HEK293T (cell line): ENCODE measurements around the gene FERMT2.

ENCODE experiments used
- CTCF ChIA-PET: fragments of 350-600 bp; formaldehyde crosslinking; extraction: SDS; loops from one replicate; lab custom pipeline; 2021; ENCODE audit warnings: antibody characterized with exemption, inconsistent platforms; lab: Yijun Ruan, JAX
- POLR2A ChIA-PET: fragments of 350-600 bp; formaldehyde crosslinking; extraction: SDS; loops from one replicate; lab custom pipeline; 2020; ENCODE audit warnings: antibody characterized with exemption, inconsistent platforms; lab: Yijun Ruan, JAX
- DNase-seq: peaks from one replicate; pipeline ENCODE4 v3.0.0; 2012; ENCODE audit warnings: mixed read lengths; ENCODE audit errors: extremely low spot score
- ARNT ChIP-seq: fragments of 450-650 bp; IDR thresholded peaks from 2 replicates; pipeline ENCODE4 v1.6.1; 2017; ENCODE audit warnings: mild to moderate bottlenecking
- BHLHE40 ChIP-seq: fragments of 450-650 bp; IDR thresholded peaks from 2 replicates; pipeline ENCODE4 v1.6.1; 2016; ENCODE audit warnings: mild to moderate bottlenecking, moderate library complexity, borderline replicate concordance
- CTBP1 ChIP-seq: fragments of 450-650 bp; IDR thresholded peaks from 2 replicates; pipeline ENCODE4 v1.6.1; 2016; ENCODE audit warnings: borderline replicate concordance
- ELF4 ChIP-seq: fragments of 450-650 bp; IDR thresholded peaks from 2 replicates; pipeline ENCODE4 v1.6.1; 2017; ENCODE audit warnings: antibody characterized with exemption
- FOXA1 ChIP-seq: fragments of 450-650 bp; IDR thresholded peaks from 2 replicates; pipeline ENCODE4 v1.6.1; 2016; ENCODE audit warnings: mild to moderate bottlenecking
- FOXK2 ChIP-seq: fragments of 450-650 bp; IDR thresholded peaks from 2 replicates; pipeline ENCODE4 v1.6.1; 2016; ENCODE audit warnings: mild to moderate bottlenecking
- FOXM1 ChIP-seq: fragments of 450-650 bp; IDR thresholded peaks from 2 replicates; pipeline ENCODE4 v1.6.1; 2017; ENCODE audit warnings: mild to moderate bottlenecking, borderline replicate concordance
- HDGF ChIP-seq: fragments of 450-650 bp; IDR thresholded peaks from 2 replicates; pipeline ENCODE4 v1.6.1; 2017; ENCODE audit warnings: antibody characterized with exemption, borderline replicate concordance
- L3MBTL2 ChIP-seq: fragments of 450-650 bp; conservative IDR thresholded peaks from 2 replicates; pipeline ENCODE4 v1.6.1; 2016; ENCODE audit warnings: mild to moderate bottlenecking
- LEF1 ChIP-seq: fragments of 450-650 bp; IDR thresholded peaks from 2 replicates; pipeline ENCODE4 v1.6.1; 2017; ENCODE audit warnings: mild to moderate bottlenecking, borderline replicate concordance
- NFRKB ChIP-seq: fragments of 450-650 bp; IDR thresholded peaks from 2 replicates; pipeline ENCODE4 v1.6.1; 2016; ENCODE audit warnings: mild to moderate bottlenecking, moderate library complexity
- SP1 ChIP-seq: fragments of 450-650 bp; IDR thresholded peaks from 2 replicates; pipeline ENCODE4 v1.6.1; 2017
- SUZ12 ChIP-seq: fragments of 450-650 bp; IDR thresholded peaks from 2 replicates; pipeline ENCODE4 v1.6.1; 2016; ENCODE audit warnings: mild to moderate bottlenecking
- TARDBP ChIP-seq: fragments of 450-650 bp; IDR thresholded peaks from 2 replicates; pipeline ENCODE4 v1.6.1; 2016
- ZNF384 ChIP-seq: fragments of 450-650 bp; IDR thresholded peaks from 2 replicates; pipeline ENCODE4 v1.6.1; 2016
- TF ChIP-seq, protein P1 (sequence below): fragments of 450-650 bp; IDR thresholded peaks from 2 replicates; pipeline ENCODE4 v1.6.1; 2016

FERMT2 gene

DNA sequence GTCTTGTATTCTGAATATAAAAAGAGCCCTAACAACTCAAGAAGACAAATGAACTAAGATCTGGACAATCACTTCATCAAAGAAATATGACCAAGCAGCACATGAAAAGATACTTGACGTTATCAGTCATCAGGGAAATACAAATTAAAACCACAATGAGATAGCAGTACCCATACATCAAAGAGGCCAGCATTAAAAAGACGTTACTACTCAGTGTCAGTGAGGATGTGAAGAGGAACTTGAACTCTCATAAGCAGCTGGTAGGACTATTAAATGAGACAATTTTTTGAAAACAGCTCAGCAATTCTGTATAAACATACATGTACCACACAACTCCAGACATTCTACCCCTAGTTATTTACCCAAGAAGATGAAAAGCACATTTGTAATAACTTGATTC, 55.9 kb downstream of the FERMT2 start:
- ChIA-PET POLR2A (no interaction called here), CTCF (no interaction called here)
- no peak for TF ChIP-seq SP1
- TF ChIP-seq ARNT, result no peak
- TF ChIP-seq, protein P1, sequence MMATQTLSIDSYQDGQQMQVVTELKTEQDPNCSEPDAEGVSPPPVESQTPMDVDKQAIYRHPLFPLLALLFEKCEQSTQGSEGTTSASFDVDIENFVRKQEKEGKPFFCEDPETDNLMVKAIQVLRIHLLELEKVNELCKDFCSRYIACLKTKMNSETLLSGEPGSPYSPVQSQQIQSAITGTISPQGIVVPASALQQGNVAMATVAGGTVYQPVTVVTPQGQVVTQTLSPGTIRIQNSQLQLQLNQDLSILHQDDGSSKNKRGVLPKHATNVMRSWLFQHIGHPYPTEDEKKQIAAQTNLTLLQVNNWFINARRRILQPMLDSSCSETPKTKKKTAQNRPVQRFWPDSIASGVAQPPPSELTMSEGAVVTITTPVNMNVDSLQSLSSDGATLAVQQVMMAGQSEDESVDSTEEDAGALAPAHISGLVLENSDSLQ, result no peak
- no peak for TF ChIP-seq CTBP1
- TF ChIP-seq HDGF, result no peak
- no peak for TF ChIP-seq ZNF384
- TF ChIP-seq FOXA1, result no peak
- TF ChIP-seq ELF4, result no peak
- no peak for TF ChIP-seq LEF1
- no peak for TF ChIP-seq TARDBP
- no peak for TF ChIP-seq BHLHE40
- no peak for TF ChIP-seq NFRKB
- TF ChIP-seq L3MBTL2, result no peak
- DNase-seq, result no peak

DNA sequence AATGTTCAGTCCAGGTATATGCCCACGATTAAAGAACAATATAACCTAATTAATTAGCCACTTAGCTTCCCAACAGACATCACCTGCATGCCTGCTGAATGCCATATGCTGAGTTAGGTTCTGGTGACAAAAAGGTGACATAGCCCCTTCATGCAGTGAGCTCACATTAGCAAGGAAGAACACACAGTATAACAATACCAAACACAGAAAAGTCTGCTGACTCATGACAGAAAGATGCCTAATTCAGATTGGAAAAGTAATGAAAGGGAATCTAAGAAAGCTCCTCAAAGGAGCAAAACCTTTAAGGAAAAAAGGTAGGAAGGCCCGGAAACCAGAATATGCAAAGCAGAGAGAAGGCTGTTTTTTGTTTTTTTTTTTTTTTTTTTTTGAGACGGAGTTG, 59.0 kb downstream of the FERMT2 start:
- no peak for DNase-seq
- ChIA-PET CTCF (interaction anchor here (0.6 kb wide), 1 partner anchor 233 kb away, joined by 4 read pairs; no protein-coding TSS in a partner anchor), POLR2A (no interaction called here)
- TF ChIP-seq NFRKB (no peak), SUZ12 (no peak), SP1 (no peak), CTBP1 (no peak), TARDBP (no peak), FOXM1 (no peak), HDGF (no peak), L3MBTL2 (no peak), ZNF384 (no peak), FOXA1 (no peak), ELF4 (no peak), BHLHE40 (no peak), ARNT (no peak), LEF1 (no peak), FOXK2 (no peak)
- TF ChIP-seq, protein P1, result no peak

DNA sequence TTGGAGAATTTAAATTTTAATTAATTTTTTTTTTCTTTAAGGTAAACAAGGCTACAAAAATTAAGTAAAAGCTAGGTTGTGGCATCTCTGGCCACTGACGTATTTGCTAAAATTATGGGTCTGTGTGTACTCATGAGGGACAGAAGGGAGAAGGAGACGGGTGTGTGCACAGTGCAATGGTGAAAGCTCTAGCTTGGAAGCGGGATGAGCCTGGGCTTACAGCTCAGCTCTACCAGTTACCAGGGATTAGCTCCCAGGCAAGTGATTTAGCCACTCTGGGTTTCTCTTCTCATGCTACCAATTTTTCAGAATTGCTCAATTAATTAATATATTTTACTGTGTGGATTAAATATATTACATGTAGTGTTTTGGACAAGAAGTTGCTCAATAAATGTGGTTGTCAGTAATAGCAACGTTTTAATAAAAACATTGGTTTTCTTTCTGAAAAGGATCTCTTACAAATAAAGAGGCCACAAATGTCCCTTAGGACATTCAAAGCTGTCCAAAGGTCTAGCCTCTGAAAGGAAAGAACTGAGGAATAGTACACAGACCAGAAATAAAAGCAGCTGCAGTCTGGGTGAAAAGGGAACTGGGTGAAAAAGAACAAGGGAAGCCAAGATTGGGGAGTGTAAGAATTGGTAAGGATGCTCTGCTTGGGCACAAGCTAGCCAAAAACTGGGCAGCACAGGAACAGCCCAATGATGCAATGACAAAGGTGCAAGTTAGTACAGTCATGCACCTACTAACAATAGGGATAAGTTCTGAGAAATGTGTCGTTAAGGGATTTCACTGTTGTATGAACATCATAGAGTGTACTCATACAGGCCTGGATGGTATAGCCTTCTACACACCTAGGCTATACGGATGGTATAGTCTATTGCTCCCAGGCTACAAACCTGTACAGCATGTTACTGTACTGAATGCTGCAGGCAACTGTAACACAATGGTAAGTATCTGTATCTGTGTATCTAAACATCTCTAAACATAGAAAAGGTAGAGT, 61.7 kb downstream of the FERMT2 start:
- TF ChIP-seq SUZ12 (no peak), FOXK2 (no peak), BHLHE40 (no peak), HDGF (no peak), NFRKB (no peak), L3MBTL2 (no peak), TARDBP (no peak), ZNF384 (no peak), LEF1 (no peak), ARNT (no peak), FOXM1 (no peak), FOXA1 (no peak), CTBP1 (no peak), SP1 (no peak), ELF4 (no peak)
- TF ChIP-seq, protein P1, result no peak
- CTCF ChIA-PET, result interaction anchor here (0.5 kb wide), 1 partner anchor 242 kb away, joined by 4 read pairs; no protein-coding TSS in a partner anchor
- POLR2A ChIA-PET, result no interaction called here
- DNase-seq, result no peak

DNA sequence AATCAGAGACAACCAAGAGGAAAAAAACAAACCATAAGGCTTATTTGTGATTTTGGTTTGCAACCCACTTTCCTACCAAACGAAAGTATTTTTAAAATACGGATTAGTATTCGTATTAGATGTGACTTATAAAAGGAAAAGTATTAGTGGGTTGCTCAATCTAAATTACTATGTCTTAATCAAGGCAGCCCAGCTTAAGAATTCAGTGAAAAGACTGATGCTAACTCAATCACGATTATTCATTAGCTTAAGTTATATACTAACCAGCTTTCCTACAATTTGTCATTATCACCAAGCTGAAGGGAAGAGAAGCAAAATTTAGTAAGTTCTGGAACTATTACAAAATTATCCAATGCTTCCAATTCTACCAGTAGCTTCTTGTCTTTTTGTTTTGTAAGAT, 62.7 kb downstream of the FERMT2 start:
- no peak for DNase-seq
- no peak for TF ChIP-seq SP1
- no peak for TF ChIP-seq FOXM1
- no peak for TF ChIP-seq LEF1
- no peak for TF ChIP-seq FOXA1
- no peak for TF ChIP-seq BHLHE40
- TF ChIP-seq SUZ12, result no peak
- TF ChIP-seq, protein P1, result no peak
- ChIA-PET CTCF (no interaction called here), POLR2A (no interaction called here)

DNA sequence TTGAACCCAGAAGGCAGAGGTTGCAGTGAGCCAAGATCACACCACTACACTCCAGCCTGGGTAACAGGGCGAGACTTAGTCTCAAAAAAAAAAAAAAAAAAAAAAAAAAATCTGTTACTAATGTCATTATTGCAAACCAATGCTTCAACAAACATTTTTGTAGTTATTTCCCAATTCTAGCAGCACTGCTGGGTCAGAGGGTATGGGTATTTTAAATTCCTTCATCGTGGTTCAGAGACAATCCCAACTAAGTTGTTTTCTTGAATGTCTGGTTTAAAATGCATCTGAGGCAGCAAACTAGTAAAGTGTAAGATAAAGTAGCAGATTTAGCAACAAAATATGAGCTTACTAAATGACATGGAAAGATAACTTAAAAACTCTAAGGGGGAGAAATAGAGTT, 65.6 kb downstream of the FERMT2 start:
- POLR2A ChIA-PET, result no interaction called here
- CTCF ChIA-PET, result no interaction called here
- no peak for TF ChIP-seq HDGF
- TF ChIP-seq, protein P1, result no peak
- no peak for TF ChIP-seq ARNT
- TF ChIP-seq SUZ12, result no peak
- no peak for DNase-seq
